K562 (cell line): Measurements from ENCODE around the gene FSTL3. TPM values are rescaled to one million over a fixed set of nuclear protein-coding genes. Genes with fewer than 3 reads are reported as not detected.

Experiments used
- ARID2 ChIP-seq: fragments of 450-650 bp; IDR thresholded peaks from 2 replicates; pipeline ENCODE4 v1.6.1; 2017; ENCODE audit warnings: antibody characterized with exemption, mild to moderate bottlenecking
- BACH1 ChIP-seq: fragments of 200-800 bp; sonication (Bioruptor generic); IDR thresholded peaks from 2 replicates; pipeline ENCODE4 v1.6.1; 2016; ENCODE audit warnings: missing genetic modification characterization, missing compliant biosample characterization
- COPS2 ChIP-seq: fragments of 450-650 bp; conservative IDR thresholded peaks from 2 replicates; pipeline ENCODE4 v1.6.1; 2016; ENCODE audit warnings: mild to moderate bottlenecking, moderate library complexity
- ESRRB ChIP-seq: fragments of 250-450 bp; sonication (Bioruptor Pico); IDR thresholded peaks from 2 replicates; pipeline ENCODE4 v1.5.0; 2020; ENCODE audit warnings: mild to moderate bottlenecking, moderate library complexity, borderline replicate concordance
- FOXP4 ChIP-seq: sonication (generic); formaldehyde crosslinking; IDR thresholded peaks from 2 replicates; pipeline ENCODE4 v1.8.0; 2022; ENCODE audit warnings: mild to moderate bottlenecking, missing genetic modification reagents, borderline replicate concordance
- HOXB6 ChIP-seq: fragments of 250-450 bp; sonication (Bioruptor Pico); IDR thresholded peaks from 2 replicates; pipeline ENCODE4 v1.5.1; 2022; ENCODE audit warnings: mild to moderate bottlenecking, borderline replicate concordance
- ILK ChIP-seq: fragments of 450-650 bp; IDR thresholded peaks from 2 replicates; pipeline ENCODE4 v1.6.1; 2016; ENCODE audit warnings: missing genetic modification characterization, low read depth, mild to moderate bottlenecking, missing compliant biosample characterization, moderate library complexity, borderline replicate concordance
- LARP7 ChIP-seq: fragments of 450-650 bp; IDR thresholded peaks from 2 replicates; pipeline ENCODE4 v1.6.1; 2016
- MAFK ChIP-seq: IDR thresholded peaks from 2 replicates; pipeline ENCODE4 v1.6.1; 2011; ENCODE audit warnings: low read length, improper control_type of control experiment
- MBD1 ChIP-seq: fragments of 250-450 bp; sonication (Bioruptor Pico); IDR thresholded peaks from 2 replicates; pipeline ENCODE4 v1.8.0; 2022; ENCODE audit warnings: inconsistent platforms
- MEIS2 ChIP-seq: fragments of 450-650 bp; IDR thresholded peaks from 2 replicates; pipeline ENCODE4 v1.6.1; 2014; ENCODE audit warnings: mild to moderate bottlenecking; ENCODE audit not compliant: partially characterized antibody
- NCOA2 ChIP-seq, 2 experiments: fragments of 450-650 bp; IDR thresholded peaks; 2 replicates each; pipeline ENCODE4 v1.6.1; 2018; ENCODE audit warnings: mild to moderate bottlenecking in 2 of 2, moderate library complexity in 1 of 2; ENCODE audit not compliant: partially characterized antibody in 2 of 2
- NFRKB ChIP-seq: fragments of 450-650 bp; IDR thresholded peaks from 2 replicates; pipeline ENCODE4 v1.6.1; 2016; ENCODE audit warnings: low read depth
- NFXL1 ChIP-seq: fragments of 450-650 bp; formaldehyde crosslinking; IDR thresholded peaks from 2 replicates; pipeline ENCODE4 v1.4.0; 2021; ENCODE audit warnings: mild to moderate bottlenecking
- OTX1 ChIP-seq: fragments of 450-650 bp; formaldehyde crosslinking; IDR thresholded peaks from 2 replicates; pipeline ENCODE4 v1.4.0; 2022; ENCODE audit warnings: mild to moderate bottlenecking
- POLR2G ChIP-seq: fragments of 200-400 bp; formaldehyde crosslinking; IDR thresholded peaks from 2 replicates; pipeline ENCODE4 v1.6.1; 2017; ENCODE audit warnings: low read depth, mild to moderate bottlenecking, antibody characterized with exemption, low read length, moderate library complexity
- PRPF4 ChIP-seq: fragments of 200-400 bp; formaldehyde crosslinking; IDR thresholded peaks from one replicate; pipeline ENCODE4 v1.6.1; 2017; ENCODE audit warnings: low read length, low read depth, mild to moderate bottlenecking; ENCODE audit not compliant: insufficient read depth, poor library complexity, severe bottlenecking
- ZBTB7A ChIP-seq: IDR thresholded peaks from 2 replicates; pipeline ENCODE4 v1.6.1; 2011; ENCODE audit warnings: low read depth, mild to moderate bottlenecking, low read length, moderate library complexity, borderline replicate concordance; ENCODE audit not compliant: control insufficient read depth
- ZKSCAN1 ChIP-seq: fragments of 150-350 bp; IDR thresholded peaks from 2 replicates; pipeline ENCODE4 v1.6.1; 2016; ENCODE audit warnings: low read depth, low read length
- ZNF143 ChIP-seq: sonication (generic); formaldehyde crosslinking; IDR thresholded peaks from 2 replicates; pipeline ENCODE4 v1.9.0; 2022; ENCODE audit warnings: mild to moderate bottlenecking, missing genetic modification reagents
- ZNF512 ChIP-seq: IDR thresholded peaks from 2 replicates; pipeline ENCODE4 v1.6.1; 2016; ENCODE audit warnings: missing genetic modification characterization, missing compliant biosample characterization
- ZNF583 ChIP-seq: fragments of 250-450 bp; sonication (Bioruptor Pico); IDR thresholded peaks from 2 replicates; pipeline ENCODE4 v1.4.0; 2020
- ZNF644 ChIP-seq: fragments of 200-800 bp; sonication (Bioruptor generic); IDR thresholded peaks from 2 replicates; pipeline ENCODE4 v1.6.1; 2016; ENCODE audit warnings: low read depth, missing genetic modification characterization, missing compliant biosample characterization
- polyA plus RNA-seq, 8 experiments: library from polyadenylated mRNA; depleted of rRNA in 4 of 8; stranded (reverse) in 5 of 8; unstranded in 3 of 8; fragments of >200 nt; fragmentation: Nextera tagmentation in 2 of 8; fragmentation: Illumina TruSeq in 1 of 8; extraction: Ambion mirVana in 2 of 8; extraction: Trizol in 1 of 8; gene quantifications; 2 replicates each; pipeline versions ENCODE4 v1.2.1 to v1.2.3, GENCODE V29; 2011 to 2014; ENCODE audit warnings: inconsistent platforms in 1 of 8, missing spikeins in 1 of 8
- total RNA-seq, 7 experiments: library from RNA; depleted of rRNA in 6 of 7; stranded (reverse); fragments of >200 nt in 6 of 7; fragmentation: Illumina TruSeq in 2 of 7; extraction: Trizol in 2 of 7; gene quantifications; 2 replicates each; pipeline versions ENCODE4 v1.2.1 to v1.2.3, GENCODE V29; 2011 to 2021; ENCODE audit warnings: low replicate concordance in 1 of 7
- TF ChIP-seq, protein P1 (sequence below), 2 experiments: IDR thresholded peaks; 2 replicates each; pipeline ENCODE4 v1.6.1; 2011; ENCODE audit warnings: borderline replicate concordance in 1 of 2, control low read depth in 1 of 2, low read depth in 1 of 2, low read length in 1 of 2, mild to moderate bottlenecking in 1 of 2, mixed read lengths in 1 of 2, moderate library complexity in 1 of 2; ENCODE audit not compliant: insufficient read depth in 1 of 2, insufficient read length in 1 of 2, poor library complexity in 1 of 2, severe bottlenecking in 1 of 2; ENCODE audit errors: extremely low read depth in 1 of 2

The FSTL3 gene
- total and polyA plus RNA-seq, 9 of the 15 experiments (the other 6 are each of a cell fraction or from before 2014, with no cell fraction given) = 0.35 to 6.8 (median 4.2) TPM; not detected in 1

- TF ChIP-seq MAFK = no peak
- no peak for TF ChIP-seq ZNF644 (tag)
- no peak for TF ChIP-seq FOXP4 (CRISPR knock-in tag)
- no peak for TF ChIP-seq BACH1 (tag)
- no peak for TF ChIP-seq NFXL1 (CRISPR knock-in tag)
- TF ChIP-seq POLR2G = no peak
- TF ChIP-seq OTX1 (CRISPR knock-in tag) = no peak
- no peak for TF ChIP-seq HOXB6 (CRISPR knock-in tag)
- no peak for TF ChIP-seq ZKSCAN1
- TF ChIP-seq ESRRB = no peak
- TF ChIP-seq NCOA2 (IDR thresholded peaks at IDR 0.05; ENCODE audit: partially characterized antibody in 2 of 2) = no peak
- no peak for TF ChIP-seq NFRKB
- TF ChIP-seq ARID2 = no peak
- no peak for TF ChIP-seq COPS2
- TF ChIP-seq LARP7 = no peak
- no peak for TF ChIP-seq ZNF583 (CRISPR knock-in tag)
- no peak for TF ChIP-seq PRPF4
- no peak for TF ChIP-seq ZNF512 (tag)
- peak; percentile 63; the same call in 1 of the 2 replicates for TF ChIP-seq ZBTB7A
- TF ChIP-seq ILK = no peak
- 0 out of 2 replicates have a peak, but pooled peaks have one; percentile 5 for TF ChIP-seq ZNF143 (CRISPR knock-in tag)
- no peak for TF ChIP-seq MBD1 (CRISPR knock-in tag)
- TF ChIP-seq, protein P1, sequence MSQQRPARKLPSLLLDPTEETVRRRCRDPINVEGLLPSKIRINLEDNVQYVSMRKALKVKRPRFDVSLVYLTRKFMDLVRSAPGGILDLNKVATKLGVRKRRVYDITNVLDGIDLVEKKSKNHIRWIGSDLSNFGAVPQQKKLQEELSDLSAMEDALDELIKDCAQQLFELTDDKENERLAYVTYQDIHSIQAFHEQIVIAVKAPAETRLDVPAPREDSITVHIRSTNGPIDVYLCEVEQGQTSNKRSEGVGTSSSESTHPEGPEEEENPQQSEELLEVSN (IDR thresholded peaks at IDR 0.05; ENCODE audit: borderline replicate concordance in 1 of 2, extremely low read depth in 1 of 2, insufficient read depth in 1 of 2, insufficient read length in 1 of 2, low read depth in 1 of 2, low read length in 1 of 2, poor library complexity in 1 of 2, severe bottlenecking in 1 of 2) = peak in 1 of 2 experiments; percentile 9
- no peak for TF ChIP-seq MEIS2
Observed at GRCh38 chr19:632579-633067, 43.6 kb upstream of the FSTL3 start (continued).
